GM18907 (cell line): Measurements from ENCODE around the gene PDZRN4.

Experiments used
- ATAC-seq: cut with Tn5 transposase; IDR thresholded peaks from one replicate; pipeline ENCODE4 v1.9.1; 2021; ENCODE audit warnings: mild to moderate bottlenecking, moderate library complexity; ENCODE audit not compliant: unreplicated experiment

PDZRN4 gene

DNA sequence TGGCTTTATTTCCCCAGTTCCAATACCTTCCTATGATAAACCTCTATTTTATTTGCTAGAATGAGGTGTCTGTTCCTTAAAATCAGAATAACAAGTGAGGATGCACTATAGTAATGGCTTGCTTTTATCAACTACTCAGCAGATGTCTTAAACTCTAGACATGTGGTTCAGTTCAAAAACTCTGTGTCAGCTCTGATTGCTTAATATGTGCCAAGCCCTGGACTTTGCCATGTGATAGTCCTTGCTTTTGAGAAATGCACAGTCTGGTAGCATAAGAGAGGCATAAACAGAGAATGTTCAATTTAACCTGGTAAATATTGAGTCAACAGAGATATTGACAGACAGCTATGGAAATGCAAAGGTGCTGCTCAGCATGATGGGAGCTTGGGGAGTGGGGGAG is 254.8 kb downstream of the PDZRN4 start:
- no peak for ATAC-seq

DNA sequence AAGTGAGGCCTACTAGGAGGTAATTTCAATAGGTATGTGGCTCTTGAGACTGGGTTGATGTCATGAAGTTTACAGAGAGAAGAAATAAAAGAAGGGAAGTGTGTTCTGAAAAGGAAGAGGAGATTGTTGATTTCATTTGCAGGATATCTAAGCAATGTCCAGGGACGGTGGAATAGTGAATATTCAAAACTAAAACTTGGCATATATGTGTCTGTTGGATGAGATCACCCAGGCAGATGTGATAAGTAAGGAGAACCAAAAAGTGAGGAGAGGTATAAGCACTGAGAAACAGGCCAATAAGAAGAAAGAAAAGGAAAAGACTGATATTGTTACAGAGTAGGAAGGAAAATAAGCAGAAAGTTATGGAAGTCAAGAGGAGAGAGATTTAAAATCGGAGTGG is 255.6 kb downstream of the PDZRN4 start:
- ATAC-seq, result no peak

DNA sequence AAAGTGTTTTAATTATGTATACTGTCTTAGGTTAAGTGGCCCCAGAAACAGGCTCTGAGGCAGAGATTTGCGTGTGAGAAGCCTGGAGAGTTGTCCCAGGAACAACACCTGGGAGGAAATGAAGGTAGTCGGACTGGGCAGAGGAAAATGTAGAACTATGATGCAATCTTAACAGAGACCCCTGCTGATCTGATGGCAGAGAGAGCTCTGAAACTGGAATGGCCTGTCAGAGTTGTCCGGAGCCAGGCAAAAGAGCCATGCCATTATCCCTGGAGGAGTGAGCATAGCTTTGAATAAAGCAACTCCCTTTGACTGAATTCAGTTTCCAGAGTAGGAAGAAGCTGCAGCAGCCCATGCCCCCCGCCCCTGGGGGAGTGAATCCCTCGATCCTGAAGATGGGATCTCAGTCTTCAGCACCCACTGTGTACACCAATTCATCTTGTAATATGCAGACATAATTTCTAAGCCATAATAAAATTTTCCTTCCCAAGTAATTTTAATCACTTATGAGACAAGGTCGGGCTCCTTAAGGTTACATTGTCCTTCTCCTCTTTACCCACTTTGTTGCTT is 264.8 kb downstream of the PDZRN4 start:
- ATAC-seq, result no peak

DNA sequence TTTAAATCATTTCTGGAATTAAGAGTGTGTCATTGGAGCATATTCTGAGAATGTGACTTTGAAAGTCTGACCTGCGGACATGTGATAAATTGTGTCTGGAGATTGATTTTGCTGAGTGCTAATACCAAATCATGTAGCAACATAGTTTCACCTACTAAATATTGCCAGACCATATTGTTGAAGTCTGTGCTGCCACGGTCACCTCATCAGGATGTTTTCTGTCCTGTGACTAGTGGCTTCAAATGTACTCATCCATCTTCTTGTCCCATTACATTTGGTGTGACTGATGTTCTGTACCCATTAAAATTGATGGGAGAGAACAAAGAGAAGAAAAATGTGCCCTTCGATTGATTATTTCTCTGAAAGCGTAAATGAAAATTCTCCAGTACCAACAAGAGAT is 265.3 kb downstream of the PDZRN4 start:
- no peak for ATAC-seq

DNA sequence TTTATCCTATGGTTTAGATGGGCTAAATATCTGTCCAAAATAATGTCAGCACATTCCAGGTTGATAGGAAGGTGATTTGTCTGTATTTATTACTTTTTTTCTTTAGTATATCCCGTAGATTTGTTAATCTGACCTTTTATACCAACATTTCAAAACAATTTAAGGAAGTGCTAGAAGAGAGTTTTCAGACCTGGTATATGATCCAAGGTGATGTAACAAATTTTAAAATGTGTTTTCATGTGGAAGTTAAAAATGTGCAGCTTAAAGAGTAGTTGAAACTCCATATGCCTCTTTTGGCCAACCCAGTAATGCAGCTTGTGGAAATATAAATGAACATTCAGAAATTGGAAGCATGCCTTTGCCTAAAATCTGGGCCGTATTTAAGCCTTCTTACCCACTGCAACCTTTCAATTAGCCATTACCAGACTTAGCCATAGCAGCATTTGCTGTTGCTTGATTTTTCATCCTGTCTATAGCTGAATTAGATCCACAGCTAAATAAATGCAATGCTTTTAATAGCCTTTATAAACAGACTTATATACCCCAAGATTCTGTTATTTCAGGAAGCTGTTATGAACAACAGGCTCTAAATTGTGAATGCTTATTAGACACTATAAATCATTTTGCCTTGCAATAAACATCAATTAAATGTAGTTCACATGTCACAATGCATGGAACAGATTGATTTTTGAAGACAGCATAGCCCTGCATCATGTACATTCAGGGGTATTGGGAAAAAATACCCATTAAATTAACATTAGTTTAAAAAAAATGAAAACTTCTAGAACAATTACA is 271.2 kb downstream of the PDZRN4 start:
- no peak for ATAC-seq

DNA sequence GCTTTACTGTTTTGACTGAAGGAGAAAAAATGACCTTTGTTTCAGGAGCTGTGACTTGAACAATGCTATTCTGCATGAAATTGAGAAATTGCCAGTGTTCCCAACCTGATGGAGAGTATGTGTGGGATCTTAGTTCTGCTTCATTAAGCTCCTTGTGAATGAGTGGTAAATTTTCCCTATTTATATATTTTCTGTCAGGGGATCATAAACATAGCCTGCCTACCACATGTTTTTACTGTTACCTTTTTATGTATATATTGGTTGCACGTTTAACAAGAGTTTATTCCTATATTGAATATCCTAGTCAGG is 271.7 kb downstream of the PDZRN4 start:
- no peak for ATAC-seq

DNA sequence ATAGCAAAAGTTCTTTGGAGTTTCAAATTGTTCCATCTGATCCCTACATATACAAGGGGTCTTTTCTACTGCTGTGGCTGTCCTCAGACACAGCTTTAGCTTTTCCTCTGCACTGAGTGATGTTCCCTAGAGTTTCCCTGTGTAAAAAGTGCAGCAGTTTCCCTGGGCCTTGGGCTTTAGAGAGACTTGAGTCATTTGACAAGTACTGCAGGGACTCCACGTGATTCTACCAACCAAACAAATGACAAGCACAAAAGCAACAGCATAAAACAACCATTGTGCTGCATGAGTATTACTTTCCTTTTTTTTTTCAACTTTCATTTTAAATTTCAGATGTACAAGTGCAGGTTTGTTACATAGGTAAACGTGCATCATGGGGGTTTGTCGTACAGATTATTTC is 272.8 kb downstream of the PDZRN4 start:
- ATAC-seq, result no peak

DNA sequence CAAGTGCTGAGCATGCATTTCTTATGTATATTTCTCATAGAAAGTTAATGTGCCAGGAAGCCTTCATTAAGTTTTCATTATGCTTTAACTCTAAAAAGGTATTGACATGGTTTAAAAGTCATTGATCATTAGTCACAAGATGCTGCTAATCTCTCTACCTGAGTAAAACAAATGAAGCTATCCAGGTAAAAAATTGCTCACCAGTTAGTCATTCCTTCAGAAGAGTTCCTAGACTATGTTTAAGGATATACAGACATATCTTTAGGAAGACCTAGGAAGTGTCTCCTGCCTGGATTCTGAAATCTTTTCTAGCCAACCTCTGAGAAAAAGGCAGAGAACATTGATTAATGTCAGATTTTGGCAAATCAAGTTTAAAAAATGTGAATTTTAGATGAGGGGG is 274.2 kb downstream of the PDZRN4 start:
- ATAC-seq, result no peak

DNA sequence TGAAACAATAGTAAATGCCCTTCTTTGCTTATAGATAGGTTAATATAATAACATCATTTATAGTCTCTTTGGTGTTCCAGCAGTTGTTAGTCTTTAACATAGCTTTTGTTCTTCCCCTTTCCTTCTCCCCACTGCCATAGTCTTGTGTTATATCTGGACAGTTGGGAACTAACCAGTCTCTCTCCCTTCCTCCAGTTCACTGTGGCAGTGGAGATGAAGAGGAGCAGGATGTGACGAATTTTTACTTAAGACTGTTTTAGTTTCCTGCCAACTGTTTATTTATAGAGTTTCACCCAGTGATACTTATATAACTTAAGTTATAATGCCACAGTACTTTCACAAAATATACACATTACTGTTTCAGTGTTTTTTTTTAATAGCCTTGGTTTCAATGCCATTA is 277.4 kb downstream of the PDZRN4 start:
- ATAC-seq, result no peak

DNA sequence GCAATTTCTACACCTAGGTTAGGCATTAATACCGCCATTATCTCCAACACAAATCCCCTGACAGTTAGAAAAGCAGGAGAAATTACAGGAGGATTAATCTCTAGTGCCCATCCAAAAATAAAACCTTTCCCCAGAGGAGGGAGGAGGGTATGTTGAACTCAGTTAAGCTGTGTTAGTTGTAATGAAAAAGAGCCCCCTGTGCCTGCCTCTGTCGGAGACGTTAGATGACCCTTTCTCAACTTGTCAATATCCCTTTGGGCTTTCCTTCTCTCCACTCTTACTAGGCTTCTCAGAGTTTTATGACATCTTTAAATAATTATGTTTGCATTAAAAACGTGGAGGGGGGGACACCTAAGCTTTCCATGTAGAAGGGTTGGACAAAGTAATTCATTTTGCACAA is 278.2 kb downstream of the PDZRN4 start:
- ATAC-seq, result no peak

DNA sequence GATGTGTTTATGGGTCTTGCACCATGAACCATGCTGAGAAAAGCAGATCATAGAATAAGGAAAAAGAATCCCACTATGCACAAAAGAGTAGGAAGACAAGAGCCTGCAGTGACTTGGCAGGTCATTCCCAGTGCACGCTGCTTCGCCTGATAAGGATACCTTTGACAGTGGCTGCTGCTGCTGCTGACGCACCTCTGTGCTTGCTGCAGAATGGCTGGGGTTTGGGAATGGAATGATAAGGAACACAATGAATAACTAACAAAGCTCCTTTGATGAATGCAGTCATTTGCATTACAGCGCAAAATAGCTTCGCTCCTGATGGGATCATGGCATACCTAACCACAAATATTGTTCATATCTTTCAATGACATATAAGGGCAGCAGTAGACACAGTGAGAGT is 278.7 kb downstream of the PDZRN4 start:
- ATAC-seq, result no peak

DNA sequence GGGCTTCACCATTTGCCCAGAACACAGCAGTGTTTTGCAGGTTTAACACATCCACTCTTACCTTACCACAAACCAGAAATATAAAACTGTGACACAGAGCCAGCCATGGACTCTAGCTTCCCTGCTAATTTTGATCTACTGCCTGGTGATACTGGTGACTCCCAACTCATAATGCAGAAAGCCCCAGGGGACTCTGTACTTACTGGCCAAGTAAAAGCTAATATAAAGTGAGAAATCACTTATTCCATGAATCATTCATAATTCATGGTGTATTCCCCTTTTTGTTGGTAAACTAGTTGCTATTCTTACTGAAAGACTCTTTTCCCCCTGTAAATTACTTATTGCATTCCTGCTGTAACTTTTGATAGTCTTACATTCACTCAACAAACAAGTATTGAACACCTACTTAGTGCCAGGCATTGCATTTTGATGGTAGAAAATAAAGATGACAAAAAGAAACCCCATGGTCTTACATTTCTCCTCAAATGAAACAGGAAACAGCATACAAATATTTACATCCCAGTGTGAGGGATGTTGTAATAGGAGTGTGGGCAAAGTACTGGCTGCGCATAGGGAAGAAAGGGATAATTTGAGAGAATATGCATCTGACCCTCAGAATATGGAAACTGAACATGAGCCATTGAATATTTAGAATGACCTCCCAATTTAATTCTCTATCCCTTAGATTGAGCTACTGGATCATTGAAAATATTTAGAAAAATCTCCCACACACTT is 279.6 kb downstream of the PDZRN4 start:
- ATAC-seq, result no peak

DNA sequence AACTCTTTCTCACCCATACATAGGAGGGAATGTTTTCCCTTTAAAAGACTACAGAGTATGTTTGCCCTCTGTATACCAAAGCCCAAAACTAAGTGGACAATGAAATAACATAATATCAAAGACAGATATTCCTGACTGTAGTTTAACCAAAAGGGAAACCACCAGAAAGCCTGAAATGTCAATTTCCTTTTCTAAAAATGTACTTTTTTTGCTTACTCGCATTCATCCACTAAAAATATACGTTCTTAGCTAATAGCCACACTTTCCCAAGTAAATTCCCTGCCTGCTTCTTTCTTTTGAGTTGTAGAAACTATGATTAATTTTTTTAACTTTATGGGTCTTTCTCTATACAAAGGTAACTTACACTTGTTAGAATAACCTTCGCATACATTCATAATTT is 280.2 kb downstream of the PDZRN4 start:
- ATAC-seq, result no peak

DNA sequence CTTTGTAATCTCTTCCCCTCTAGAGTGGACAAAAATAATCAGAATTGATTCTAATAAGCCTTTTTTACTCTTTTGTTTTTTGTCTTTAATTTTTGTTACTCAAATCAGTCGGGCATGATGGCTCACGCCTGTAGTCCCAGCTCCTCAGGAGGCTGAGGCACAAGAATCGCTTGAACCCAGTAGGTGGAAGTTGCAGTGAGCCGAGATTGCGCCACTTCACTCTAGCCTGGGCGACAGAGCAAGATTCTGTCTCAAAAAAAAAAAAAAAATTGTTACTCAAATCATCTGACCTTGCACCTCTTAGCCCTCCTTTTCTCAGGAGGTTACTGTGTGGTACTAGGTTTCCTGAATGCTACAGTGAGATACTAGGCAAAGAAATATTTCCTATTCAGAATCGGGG is 280.6 kb downstream of the PDZRN4 start:
- no peak for ATAC-seq

DNA sequence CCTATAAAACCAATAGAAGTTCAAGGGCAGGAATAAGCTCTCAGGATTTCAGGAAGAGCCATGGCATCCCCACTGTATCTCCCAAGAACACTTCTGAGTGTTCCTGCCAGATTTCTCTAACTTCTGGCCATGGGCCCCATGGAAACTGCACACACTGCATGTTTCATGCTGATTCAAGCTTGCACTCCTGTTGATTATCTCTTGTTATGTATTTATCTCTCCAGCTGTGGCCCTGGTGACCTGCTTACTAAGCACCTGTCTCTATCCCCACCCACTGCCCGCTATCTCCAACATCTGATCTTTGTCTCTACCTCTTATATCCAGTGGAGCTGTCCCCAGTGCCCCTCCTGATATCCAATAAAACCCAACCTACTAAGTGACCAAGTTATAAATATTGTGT is 285.3 kb downstream of the PDZRN4 start:
- no peak for ATAC-seq

DNA sequence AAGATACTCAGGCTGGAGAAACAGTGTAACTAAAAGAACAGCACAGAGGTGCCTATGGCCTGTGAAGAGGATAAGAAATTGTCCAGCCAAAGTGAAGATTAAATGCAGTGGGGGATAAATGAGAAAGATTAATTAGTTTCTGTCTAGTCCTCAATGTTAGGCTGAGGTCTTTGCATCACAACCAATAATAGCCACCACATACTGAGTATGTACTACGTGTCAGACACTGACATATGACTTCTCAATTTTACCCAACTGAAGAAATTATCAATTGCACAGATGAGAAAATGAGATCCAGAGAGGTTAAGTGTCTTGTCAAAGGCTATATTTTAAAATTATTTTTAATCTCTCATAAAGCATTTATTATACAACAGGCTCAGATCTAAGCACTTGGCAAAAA is 285.9 kb downstream of the PDZRN4 start:
- ATAC-seq, result no peak

DNA sequence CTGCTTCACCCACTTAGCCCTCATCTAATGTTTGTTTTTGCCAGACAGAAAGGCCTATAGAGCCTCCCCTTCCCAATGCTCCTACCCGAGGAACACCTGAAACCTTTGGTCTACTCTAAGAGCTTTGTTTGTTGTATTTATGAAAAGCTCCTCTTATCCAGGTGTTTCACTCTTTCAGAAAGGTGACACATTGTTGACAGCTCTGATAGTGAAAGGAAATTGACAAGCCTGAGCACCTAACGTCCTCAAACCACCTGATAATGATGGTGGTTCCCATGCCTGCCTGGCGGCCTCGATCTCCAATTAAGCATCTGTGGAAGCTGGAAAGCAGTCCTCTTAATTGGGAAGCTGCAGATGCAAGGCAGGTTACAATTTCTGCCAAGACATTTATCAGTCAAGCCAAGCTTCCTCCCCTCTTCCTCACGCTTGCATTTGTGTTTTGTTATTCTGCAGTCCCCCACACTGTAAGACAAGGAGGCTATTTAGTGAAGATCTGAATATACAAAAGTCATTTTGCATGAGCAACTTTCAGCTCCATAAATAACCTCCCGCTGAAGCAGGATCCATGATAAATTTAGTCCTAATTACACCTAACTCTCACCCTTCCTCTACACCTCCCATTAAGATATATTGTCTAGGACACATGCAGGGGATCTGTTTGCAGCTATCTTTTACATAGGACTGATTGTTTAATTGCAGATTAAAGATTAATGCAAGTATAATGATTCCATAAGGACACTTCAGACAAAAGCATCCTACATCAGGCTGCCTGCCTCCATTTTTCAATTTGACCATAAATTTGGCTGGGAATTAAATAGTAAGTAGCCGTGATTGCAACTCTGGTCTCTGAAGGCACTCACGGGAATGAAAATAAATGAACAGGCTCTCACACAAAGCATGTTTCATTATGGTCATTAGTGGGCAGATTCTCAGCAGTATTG is 288.6 kb downstream of the PDZRN4 start:
- ATAC-seq, result no peak

DNA sequence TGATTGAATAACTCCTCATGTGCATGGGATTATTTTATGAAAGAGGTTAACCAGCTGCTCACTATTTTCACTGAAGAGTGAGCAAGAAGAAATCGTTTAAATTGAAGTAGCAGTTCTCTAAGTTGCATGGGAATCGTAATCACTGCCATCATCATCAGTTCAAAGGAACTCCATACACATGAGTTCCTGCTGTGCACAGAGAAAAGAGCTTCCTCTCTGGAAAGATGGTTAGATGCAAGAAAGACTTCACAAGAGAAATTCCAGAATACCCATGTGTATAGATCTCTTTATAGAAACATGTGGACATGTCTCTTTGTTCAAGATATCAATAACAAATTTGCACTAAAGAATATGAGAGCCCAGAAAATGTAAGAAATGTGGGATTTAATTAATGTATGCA is 291.3 kb downstream of the PDZRN4 start:
- ATAC-seq, result no peak

DNA sequence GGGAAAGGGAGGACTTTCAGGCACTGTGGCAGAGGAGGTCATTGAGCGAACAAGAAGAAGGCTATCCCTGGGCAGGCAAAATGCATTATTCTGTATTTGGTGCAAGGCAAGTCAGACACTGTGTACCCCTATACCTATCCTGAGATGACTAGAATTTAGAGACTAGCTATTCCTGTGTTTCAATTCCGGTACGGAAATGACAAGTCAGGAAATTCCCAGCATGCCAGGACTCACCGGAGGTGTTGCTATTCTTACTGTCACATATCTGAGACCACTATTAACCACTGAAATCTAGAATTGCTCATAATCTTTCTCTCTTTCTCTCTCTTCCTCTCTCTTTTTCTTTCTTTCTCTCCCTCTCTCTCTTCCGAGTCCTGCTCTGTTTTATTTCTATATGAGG is 297.1 kb downstream of the PDZRN4 start:
- no peak for ATAC-seq

DNA sequence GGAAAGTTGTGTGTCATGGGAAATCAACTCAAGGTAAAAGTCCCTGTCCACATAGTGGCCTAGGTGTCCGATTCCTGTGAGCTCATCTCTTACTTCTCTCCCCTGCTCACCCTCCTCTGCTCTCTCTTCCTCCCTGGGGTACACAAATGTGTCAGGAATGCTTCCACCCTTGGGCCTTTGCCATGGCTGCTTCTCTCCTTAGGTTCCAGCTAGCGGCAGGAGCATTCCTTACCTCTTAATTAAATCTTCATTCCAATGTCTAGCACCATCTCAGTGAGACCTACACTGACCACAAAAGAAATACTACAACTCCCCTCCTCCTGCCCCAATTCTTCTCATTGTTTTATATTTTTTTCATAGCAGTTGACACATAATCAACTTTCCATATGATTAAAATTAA is 298.6 kb downstream of the PDZRN4 start:
- no peak for ATAC-seq

DNA sequence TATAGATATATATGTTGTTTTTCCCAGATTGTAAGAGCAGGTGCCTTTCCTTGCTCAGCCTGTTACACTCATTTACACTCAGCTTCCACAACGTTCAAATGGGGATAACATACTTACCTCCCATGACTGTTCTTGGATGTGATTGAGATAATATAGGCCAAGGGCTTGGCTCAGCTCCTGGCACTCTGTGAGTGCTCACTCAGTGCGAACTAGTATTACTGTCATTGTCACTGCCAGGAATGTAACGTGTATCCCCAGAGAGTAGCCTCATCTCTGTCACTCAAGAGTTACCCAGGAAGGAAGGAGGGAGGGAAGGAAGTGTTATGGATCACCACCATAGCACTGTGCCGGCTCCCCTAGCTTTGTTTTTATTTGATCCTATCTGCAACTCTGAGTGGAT is 307.9 kb downstream of the PDZRN4 start:
- no peak for ATAC-seq
